Stimulated activated CD8-positive, alpha-beta memory T cell treated with anti-CD3 and anti-CD28 coated beads, Interleukin-15, amount 100 ng/mL, for 1 hour (primary cell): ENCODE results near the gene FOXI1.

Experiments
- DNase-seq: peaks from one replicate; pipeline ENCODE4 v3.0.0-alpha.2; 2020; ENCODE audit warnings: low read depth

The FOXI1 gene

DNA sequence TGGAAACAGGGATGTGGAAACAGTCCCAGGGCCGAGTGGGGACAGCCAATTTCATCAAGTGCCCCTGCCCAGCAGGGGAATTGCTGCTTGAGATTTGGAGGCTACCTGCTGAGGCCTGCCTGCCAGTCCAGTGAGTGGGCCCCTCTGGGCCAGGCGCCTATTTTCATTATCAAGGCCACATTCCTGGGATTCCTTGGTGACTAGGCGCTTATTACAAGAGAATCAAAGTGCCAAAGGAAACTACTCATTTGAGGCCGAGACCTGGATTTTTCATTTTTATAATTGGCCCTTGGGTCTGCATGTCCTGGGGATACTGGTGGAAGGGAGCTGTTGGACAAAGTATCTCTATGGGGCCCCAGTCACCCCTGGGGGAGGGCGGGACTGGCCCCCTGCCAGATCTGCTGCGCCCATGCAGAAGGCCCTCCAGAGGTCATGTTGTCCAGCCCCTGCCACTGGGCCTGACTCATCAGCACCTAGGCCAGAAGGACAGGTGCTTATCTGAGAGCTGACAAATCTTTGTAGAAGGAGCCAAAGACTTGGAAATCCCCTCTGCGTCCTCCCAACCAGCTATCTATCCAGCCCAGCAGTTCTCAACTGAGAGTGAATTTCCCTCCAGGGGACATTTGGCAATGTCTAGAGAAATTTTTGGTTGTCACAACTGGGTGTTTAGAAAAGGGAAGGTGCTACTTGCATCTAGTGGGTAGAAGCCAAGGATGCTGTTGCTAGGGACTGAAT, 45.6 kb downstream of the FOXI1 start:
- DNase-seq, result no peak

DNA sequence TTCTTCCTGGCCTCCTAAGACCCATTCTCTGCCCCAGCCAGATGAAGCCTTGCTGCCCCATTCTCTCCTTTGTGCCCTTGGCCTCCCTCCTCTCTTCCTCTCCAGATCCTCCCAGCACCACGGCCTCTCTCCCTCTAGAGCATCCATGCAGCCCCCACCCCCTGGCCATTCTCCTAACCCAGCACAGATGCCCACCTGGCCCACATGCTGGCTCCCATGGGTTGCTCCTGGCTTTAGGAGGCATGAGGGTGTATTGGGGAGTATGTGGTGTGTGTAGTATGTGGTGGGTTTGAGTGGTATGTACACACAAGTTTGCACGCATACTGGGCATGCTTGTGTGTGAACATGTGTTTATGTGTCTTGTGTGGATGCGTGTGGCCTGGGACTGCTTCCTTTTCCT, 47.1 kb downstream of the FOXI1 start:
- no peak for DNase-seq

GRCh38 chr5:170154297-170154696, 48.6 kb downstream of the FOXI1 start:
- no peak for DNase-seq

GRCh38 chr5:170154744-170155143, 49.0 kb downstream of the FOXI1 start:
- no peak for DNase-seq

GRCh38 chr5:170155771-170156170, 50.1 kb downstream of the FOXI1 start:
- no peak for DNase-seq

- DNase-seq, result no peak
These were observed 53.5 kb downstream of the FOXI1 start for GRCh38 chr5:170159101-170159698.
